Vagina (tissue), 2 donors: ENCODE measurements around the gene PLSCR2.

Experiments used
- POLR2A ChIP-seq, 2 donors: fragments of 450-650 bp; IDR thresholded peaks; one replicate each; pipeline ENCODE4 v1.6.1; 2017; ENCODE audit warnings: antibody characterized with exemption in 2 of 2, mild to moderate bottlenecking in 2 of 2, moderate library complexity in 2 of 2
- POLR2AphosphoS5 ChIP-seq, 2 donors: sonication (generic); formaldehyde crosslinking; IDR thresholded peaks; one replicate each; pipeline ENCODE4 v1.9.0; 2017; ENCODE audit warnings: antibody characterized with exemption in 2 of 2, mild to moderate bottlenecking in 2 of 2, low read depth in 1 of 2; ENCODE audit not compliant: insufficient read depth in 1 of 2
- TF ChIP-seq, protein P1 (sequence below), 3 experiments: fragments of 450-650 bp in 2 of 3; fragments of 200-600 bp in 1 of 3; sonication (generic) in 1 of 3; IDR thresholded peaks; one replicate each; pipeline ENCODE4 v1.5.1; 2017 to 2019; ENCODE audit warnings: antibody characterized with exemption in 3 of 3, mild to moderate bottlenecking in 2 of 3, moderate library complexity in 2 of 3

- TF ChIP-seq, protein P1, sequence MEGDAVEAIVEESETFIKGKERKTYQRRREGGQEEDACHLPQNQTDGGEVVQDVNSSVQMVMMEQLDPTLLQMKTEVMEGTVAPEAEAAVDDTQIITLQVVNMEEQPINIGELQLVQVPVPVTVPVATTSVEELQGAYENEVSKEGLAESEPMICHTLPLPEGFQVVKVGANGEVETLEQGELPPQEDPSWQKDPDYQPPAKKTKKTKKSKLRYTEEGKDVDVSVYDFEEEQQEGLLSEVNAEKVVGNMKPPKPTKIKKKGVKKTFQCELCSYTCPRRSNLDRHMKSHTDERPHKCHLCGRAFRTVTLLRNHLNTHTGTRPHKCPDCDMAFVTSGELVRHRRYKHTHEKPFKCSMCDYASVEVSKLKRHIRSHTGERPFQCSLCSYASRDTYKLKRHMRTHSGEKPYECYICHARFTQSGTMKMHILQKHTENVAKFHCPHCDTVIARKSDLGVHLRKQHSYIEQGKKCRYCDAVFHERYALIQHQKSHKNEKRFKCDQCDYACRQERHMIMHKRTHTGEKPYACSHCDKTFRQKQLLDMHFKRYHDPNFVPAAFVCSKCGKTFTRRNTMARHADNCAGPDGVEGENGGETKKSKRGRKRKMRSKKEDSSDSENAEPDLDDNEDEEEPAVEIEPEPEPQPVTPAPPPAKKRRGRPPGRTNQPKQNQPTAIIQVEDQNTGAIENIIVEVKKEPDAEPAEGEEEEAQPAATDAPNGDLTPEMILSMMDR (IDR thresholded peaks at IDR 0.05), result no peak
- TF ChIP-seq POLR2A (IDR thresholded peaks at IDR 0.05) (no peak), POLR2AphosphoS5 (IDR thresholded peaks at IDR 0.05; ENCODE audit: insufficient read depth in 1 of 2, low read depth in 1 of 2) (no peak)
These were observed 651 bp downstream of the PLSCR2 start for GRCh38 chr3:146468671-146469149.
